ENCODE data around the gene FEM1B.
A peak's percentile ranks its signal among the peaks of the same experiment; 100 is the strongest.

The FEM1B gene

GRCh38 chr15:68277603-68278344, at the start of gene FEM1B (continued):
- TF ChIP-seq KLF16 (tag by site-specific recombination; IDR thresholded peaks at IDR 0.05) = peak; percentile 99
- no peak for TF ChIP-seq ZNF776 (tag by site-specific recombination; IDR thresholded peaks at IDR 0.05; ENCODE audit: borderline replicate concordance)
- peak; percentile 99 for TF ChIP-seq ZXDB (tag by site-specific recombination; IDR thresholded peaks at IDR 0.05)
- peak; percentile 100 for TF ChIP-seq KLF8 (tag by site-specific recombination; IDR thresholded peaks at IDR 0.05)
- peak; percentile 81; the same call in 1 of the 2 replicates for TF ChIP-seq ZBTB21 (tag by site-specific recombination; IDR thresholded peaks at IDR 0.05)
- peak; percentile 56; the same call in 1 of the 2 replicates for TF ChIP-seq ZIC2 (tag by site-specific recombination; IDR thresholded peaks at IDR 0.05)
- TF ChIP-seq ZNF544 (tag by site-specific recombination; IDR thresholded peaks at IDR 0.05) = no peak
- peak; percentile 52; the same call in 1 of the 2 replicates for TF ChIP-seq MYNN (tag by site-specific recombination; IDR thresholded peaks at IDR 0.05; ENCODE audit: borderline replicate concordance)
- TF ChIP-seq, protein P1, sequence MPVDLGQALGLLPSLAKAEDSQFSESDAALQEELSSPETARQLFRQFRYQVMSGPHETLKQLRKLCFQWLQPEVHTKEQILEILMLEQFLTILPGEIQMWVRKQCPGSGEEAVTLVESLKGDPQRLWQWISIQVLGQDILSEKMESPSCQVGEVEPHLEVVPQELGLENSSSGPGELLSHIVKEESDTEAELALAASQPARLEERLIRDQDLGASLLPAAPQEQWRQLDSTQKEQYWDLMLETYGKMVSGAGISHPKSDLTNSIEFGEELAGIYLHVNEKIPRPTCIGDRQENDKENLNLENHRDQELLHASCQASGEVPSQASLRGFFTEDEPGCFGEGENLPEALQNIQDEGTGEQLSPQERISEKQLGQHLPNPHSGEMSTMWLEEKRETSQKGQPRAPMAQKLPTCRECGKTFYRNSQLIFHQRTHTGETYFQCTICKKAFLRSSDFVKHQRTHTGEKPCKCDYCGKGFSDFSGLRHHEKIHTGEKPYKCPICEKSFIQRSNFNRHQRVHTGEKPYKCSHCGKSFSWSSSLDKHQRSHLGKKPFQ (tag by site-specific recombination; IDR thresholded peaks at IDR 0.05) = peak; percentile 46; the same call in 1 of the 2 replicates
- no peak for TF ChIP-seq ZNF202 (tag by site-specific recombination; IDR thresholded peaks at IDR 0.05; ENCODE audit: borderline replicate concordance)
- 0 out of 2 replicates have a peak, but pooled peaks have one; percentile 11 for TF ChIP-seq GLI2 (tag by site-specific recombination; IDR thresholded peaks at IDR 0.05; ENCODE audit: borderline replicate concordance, low read depth)
- TF ChIP-seq, protein P2, sequence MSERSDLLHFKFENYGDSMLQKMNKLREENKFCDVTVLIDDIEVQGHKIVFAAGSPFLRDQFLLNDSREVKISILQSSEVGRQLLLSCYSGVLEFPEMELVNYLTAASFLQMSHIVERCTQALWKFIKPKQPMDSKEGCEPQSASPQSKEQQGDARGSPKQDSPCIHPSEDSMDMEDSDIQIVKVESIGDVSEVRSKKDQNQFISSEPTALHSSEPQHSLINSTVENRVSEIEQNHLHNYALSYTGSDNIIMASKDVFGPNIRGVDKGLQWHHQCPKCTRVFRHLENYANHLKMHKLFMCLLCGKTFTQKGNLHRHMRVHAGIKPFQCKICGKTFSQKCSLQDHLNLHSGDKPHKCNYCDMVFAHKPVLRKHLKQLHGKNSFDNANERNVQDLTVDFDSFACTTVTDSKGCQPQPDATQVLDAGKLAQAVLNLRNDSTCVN (tag by site-specific recombination; optimal IDR thresholded peaks at IDR 0.05) = peak; percentile 100
- peak; percentile 64 for TF ChIP-seq EGR2 (tag by site-specific recombination; IDR thresholded peaks at IDR 0.05; ENCODE audit: low read depth)
- peak; percentile 93 for TF ChIP-seq ZFP69B (tag by site-specific recombination; IDR thresholded peaks at IDR 0.05)
- peak; percentile 92 for TF ChIP-seq ZNF660 (tag by site-specific recombination; IDR thresholded peaks at IDR 0.05)
- TF ChIP-seq, protein P3, sequence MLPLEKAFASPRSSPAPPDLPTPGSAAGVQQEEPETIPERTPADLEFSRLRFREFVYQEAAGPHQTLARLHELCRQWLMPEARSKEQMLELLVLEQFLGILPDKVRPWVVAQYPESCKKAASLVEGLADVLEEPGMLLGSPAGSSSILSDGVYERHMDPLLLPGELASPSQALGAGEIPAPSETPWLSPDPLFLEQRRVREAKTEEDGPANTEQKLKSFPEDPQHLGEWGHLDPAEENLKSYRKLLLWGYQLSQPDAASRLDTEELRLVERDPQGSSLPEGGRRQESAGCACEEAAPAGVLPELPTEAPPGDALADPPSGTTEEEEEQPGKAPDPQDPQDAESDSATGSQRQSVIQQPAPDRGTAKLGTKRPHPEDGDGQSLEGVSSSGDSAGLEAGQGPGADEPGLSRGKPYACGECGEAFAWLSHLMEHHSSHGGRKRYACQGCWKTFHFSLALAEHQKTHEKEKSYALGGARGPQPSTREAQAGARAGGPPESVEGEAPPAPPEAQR (tag by site-specific recombination; IDR thresholded peaks at IDR 0.05) = peak; percentile 74; the same call in 1 of the 2 replicates
- no peak; the same call in 1 of the 2 replicates for TF ChIP-seq MZF1 (tag by site-specific recombination; IDR thresholded peaks at IDR 0.05; ENCODE audit: borderline replicate concordance)
- TF ChIP-seq ZNF302 (tag by site-specific recombination; IDR thresholded peaks at IDR 0.05; ENCODE audit: low read depth) = 0 out of 2 replicates have a peak, but pooled peaks have one; percentile 64
- peak; percentile 87 for TF ChIP-seq YY1 (tag by site-specific recombination; IDR thresholded peaks at IDR 0.05)
- TF ChIP-seq ZNF596 (tag by site-specific recombination; IDR thresholded peaks at IDR 0.05) = peak; percentile 47; the same call in 1 of the 2 replicates
- peak; percentile 99 for TF ChIP-seq ZNF501 (tag by site-specific recombination; IDR thresholded peaks at IDR 0.05)
- peak; percentile 98 for TF ChIP-seq ZNF391 (tag by site-specific recombination; IDR thresholded peaks at IDR 0.05; ENCODE audit: borderline replicate concordance, low read depth)
- peak; percentile 99 for TF ChIP-seq ZNF335 (tag by site-specific recombination; conservative IDR thresholded peaks at IDR 0.05)
- TF ChIP-seq SALL2 (tag by site-specific recombination; IDR thresholded peaks at IDR 0.05; ENCODE audit: borderline replicate concordance) = peak; percentile 86; the same call in 1 of the 2 replicates
- no peak for TF ChIP-seq SETDB1 (IDR thresholded peaks at IDR 0.05; ENCODE audit: insufficient read length, low read length)
- TF ChIP-seq ZNF214 (tag by site-specific recombination; IDR thresholded peaks at IDR 0.05; ENCODE audit: borderline replicate concordance) = no peak
- TF ChIP-seq ZBTB20 (tag by site-specific recombination; IDR thresholded peaks at IDR 0.05) = peak; percentile 98
- TF ChIP-seq OVOL3 (tag by site-specific recombination; IDR thresholded peaks at IDR 0.05) = peak; percentile 90
- TF ChIP-seq ZNF239 (tag by site-specific recombination; IDR thresholded peaks at IDR 0.05) = peak; percentile 81; the same call in 1 of the 2 replicates
- TF ChIP-seq SCRT2 (tag by site-specific recombination; IDR thresholded peaks at IDR 0.05) = peak; percentile 99
- TF ChIP-seq KLF10 (tag by site-specific recombination; IDR thresholded peaks at IDR 0.05) = peak; percentile 88
- TF ChIP-seq, protein P4, sequence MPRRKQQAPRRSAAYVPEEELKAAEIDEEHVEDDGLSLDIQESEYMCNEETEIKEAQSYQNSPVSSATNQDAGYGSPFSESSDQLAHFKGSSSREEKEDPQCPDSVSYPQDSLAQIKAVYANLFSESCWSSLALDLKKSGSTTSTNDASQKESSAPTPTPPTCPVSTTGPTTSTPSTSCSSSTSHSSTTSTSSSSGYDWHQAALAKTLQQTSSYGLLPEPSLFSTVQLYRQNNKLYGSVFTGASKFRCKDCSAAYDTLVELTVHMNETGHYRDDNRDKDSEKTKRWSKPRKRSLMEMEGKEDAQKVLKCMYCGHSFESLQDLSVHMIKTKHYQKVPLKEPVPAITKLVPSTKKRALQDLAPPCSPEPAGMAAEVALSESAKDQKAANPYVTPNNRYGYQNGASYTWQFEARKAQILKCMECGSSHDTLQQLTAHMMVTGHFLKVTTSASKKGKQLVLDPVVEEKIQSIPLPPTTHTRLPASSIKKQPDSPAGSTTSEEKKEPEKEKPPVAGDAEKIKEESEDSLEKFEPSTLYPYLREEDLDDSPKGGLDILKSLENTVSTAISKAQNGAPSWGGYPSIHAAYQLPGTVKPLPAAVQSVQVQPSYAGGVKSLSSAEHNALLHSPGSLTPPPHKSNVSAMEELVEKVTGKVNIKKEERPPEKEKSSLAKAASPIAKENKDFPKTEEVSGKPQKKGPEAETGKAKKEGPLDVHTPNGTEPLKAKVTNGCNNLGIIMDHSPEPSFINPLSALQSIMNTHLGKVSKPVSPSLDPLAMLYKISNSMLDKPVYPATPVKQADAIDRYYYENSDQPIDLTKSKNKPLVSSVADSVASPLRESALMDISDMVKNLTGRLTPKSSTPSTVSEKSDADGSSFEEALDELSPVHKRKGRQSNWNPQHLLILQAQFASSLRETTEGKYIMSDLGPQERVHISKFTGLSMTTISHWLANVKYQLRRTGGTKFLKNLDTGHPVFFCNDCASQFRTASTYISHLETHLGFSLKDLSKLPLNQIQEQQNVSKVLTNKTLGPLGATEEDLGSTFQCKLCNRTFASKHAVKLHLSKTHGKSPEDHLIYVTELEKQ (tag by site-specific recombination; IDR thresholded peaks at IDR 0.05; ENCODE audit: borderline replicate concordance) = peak; percentile 48; the same call in 1 of the 2 replicates
